GM23338 (cell line): ENCODE data around the gene DVL1. TPM values are rescaled to one million over a fixed set of nuclear protein-coding genes. Genes with fewer than 3 reads are reported as not detected.

Source experiments
- ATAC-seq: fragments of 200-7000 bp; cut with Tn5 transposase; 3 replicates; pipeline ENCODE4 v1.9.1; 2020
- DNase-seq: peaks from one replicate; pipeline ENCODE4 v3.0.0-alpha.2; 2015; ENCODE audit warnings: low spot score
- H2AFZ ChIP-seq: fragments of 200-600 bp; sonication (generic); 2 replicates; pipeline ENCODE4 v1.8.0; 2016; ENCODE audit warnings: antibody characterized with exemption, mild to moderate bottlenecking, moderate library complexity
- H3F3A ChIP-seq: fragments of 200-600 bp; sonication (generic); replicated peaks from 2 replicates; pipeline ENCODE4 v1.8.0; 2017; ENCODE audit warnings: antibody characterized with exemption, mixed run types, low read depth
- H3K27ac ChIP-seq: fragments of 200-600 bp; sonication (generic); 2 replicates; pipeline ENCODE4 v1.6.1; 2016; ENCODE audit warnings: low read depth
- H3K27me3 ChIP-seq: fragments of 200-600 bp; sonication (generic); 2 replicates; pipeline ENCODE4 v1.8.0; 2016; ENCODE audit warnings: mild to moderate bottlenecking, mixed run types, moderate library complexity; ENCODE audit not compliant: insufficient read depth
- H3K36me3 ChIP-seq: fragments of 200-600 bp; sonication (generic); 2 replicates; pipeline ENCODE4 v1.8.0; 2016; ENCODE audit warnings: mild to moderate bottlenecking; ENCODE audit not compliant: insufficient read depth
- H3K4me1 ChIP-seq: fragments of 200-600 bp; sonication (generic); 2 replicates; pipeline ENCODE4 v1.8.0; 2016; ENCODE audit warnings: mild to moderate bottlenecking, moderate library complexity; ENCODE audit not compliant: insufficient read depth
- H3K4me2 ChIP-seq: fragments of 200-600 bp; sonication (generic); 2 replicates; pipeline ENCODE4 v1.7.1; 2017; ENCODE audit warnings: mixed run types
- H3K4me3 ChIP-seq: fragments of 200-600 bp; sonication (generic); 2 replicates; pipeline ENCODE4 v1.6.1; 2016; ENCODE audit warnings: mixed run types
- H3K79me2 ChIP-seq: fragments of 200-600 bp; sonication (generic); replicated peaks from 2 replicates; pipeline ENCODE4 v1.8.0; 2017; ENCODE audit warnings: mild to moderate bottlenecking; ENCODE audit not compliant: insufficient read depth
- H3K9me2 ChIP-seq: fragments of 200-600 bp; sonication (generic); 2 replicates; pipeline ENCODE4 v1.8.0; 2017; ENCODE audit not compliant: insufficient read depth
- H4K20me1 ChIP-seq: fragments of 200-600 bp; sonication (generic); replicated peaks from 2 replicates; pipeline ENCODE4 v1.8.0; 2017; ENCODE audit warnings: mild to moderate bottlenecking; ENCODE audit not compliant: insufficient read depth
- H3K27ac Mint-ChIP-seq: 2 replicates; pipeline ENCODE4 v1.8.0; 2020; ENCODE audit warnings: inconsistent platforms, mild to moderate bottlenecking, moderate library complexity, mixed read lengths
- H3K27me3 Mint-ChIP-seq: 3 replicates; pipeline ENCODE4 v1.8.0; 2022; ENCODE audit warnings: low read depth, mild to moderate bottlenecking, moderate library complexity, mixed read lengths, inconsistent platforms; ENCODE audit not compliant: insufficient read depth, poor library complexity
- H3K36me3 Mint-ChIP-seq: 3 replicates; pipeline ENCODE4 v1.8.0; 2021; ENCODE audit warnings: low read depth, mild to moderate bottlenecking, inconsistent platforms, moderate library complexity, mixed read lengths
- H3K4me1 Mint-ChIP-seq: 3 replicates; pipeline ENCODE4 v1.8.0; 2020; ENCODE audit warnings: mild to moderate bottlenecking, inconsistent platforms, mixed read lengths
- H3K4me3 Mint-ChIP-seq: 3 replicates; pipeline ENCODE4 v1.8.0; 2021; ENCODE audit warnings: moderate library complexity, mild to moderate bottlenecking, inconsistent platforms, mixed read lengths
- H3K9me3 Mint-ChIP-seq: 3 replicates; pipeline ENCODE4 v1.8.0; 2020; ENCODE audit warnings: moderate library complexity, mild to moderate bottlenecking, inconsistent platforms, mixed read lengths
- CREB1 ChIP-seq: fragments of 250-450 bp; sonication (Bioruptor Pico); IDR thresholded peaks from 2 replicates; pipeline ENCODE4 v1.5.0; 2020; ENCODE audit warnings: low read depth, mild to moderate bottlenecking, moderate library complexity
- EZH2 ChIP-seq: fragments of 200-600 bp; sonication (generic); IDR thresholded peaks from one replicate; pipeline ENCODE4 v1.8.0; 2017; ENCODE audit warnings: antibody characterized with exemption, mild to moderate bottlenecking, low read depth; ENCODE audit not compliant: unreplicated experiment
- EZH2phosphoT487 ChIP-seq: fragments of 200-600 bp; sonication (generic); IDR thresholded peaks from one replicate; pipeline ENCODE4 v1.8.1; 2018; ENCODE audit warnings: antibody characterized with exemption; ENCODE audit not compliant: unreplicated experiment
- JUNB ChIP-seq: IDR thresholded peaks from one replicate; pipeline ENCODE4 v1.6.1; 2016; ENCODE audit warnings: antibody characterized with exemption; ENCODE audit not compliant: unreplicated experiment
- NANOG ChIP-seq: IDR thresholded peaks from 2 replicates; pipeline ENCODE4 v1.6.1; 2016; ENCODE audit warnings: antibody characterized with exemption, borderline replicate concordance
- POLR2AphosphoS5 ChIP-seq: IDR thresholded peaks from 2 replicates; pipeline ENCODE4 v1.6.1; 2016; ENCODE audit warnings: antibody characterized with exemption, low read depth
- STAT1 ChIP-seq: IDR thresholded peaks from one replicate; pipeline ENCODE4 v1.6.1; 2016; ENCODE audit warnings: antibody characterized with exemption; ENCODE audit not compliant: unreplicated experiment
- ZNF114 ChIP-seq: fragments of 250-450 bp; sonication (Bioruptor Pico); IDR thresholded peaks from 2 replicates; pipeline ENCODE4 v1.5.0; 2020; ENCODE audit warnings: mild to moderate bottlenecking, moderate library complexity
- ZNF331 ChIP-seq: fragments of 250-450 bp; sonication (Bioruptor Pico); IDR thresholded peaks from 2 replicates; pipeline ENCODE4 v1.5.0; 2020; ENCODE audit warnings: low read depth, mild to moderate bottlenecking, moderate library complexity
- polyA plus RNA-seq: library from polyadenylated mRNA; unstranded; fragments of >200 nt; fragmentation: Nextera tagmentation; extraction: Ambion mirVana; gene quantifications from 2 replicates; pipeline ENCODE4 v1.2.1, GENCODE V29; 2016
- total RNA-seq: library from RNA; depleted of rRNA; stranded (reverse); fragments of >200 nt; shearing (Covaris generic); gene quantifications from 2 replicates; pipeline ENCODE4 v1.2.3, GENCODE V29; 2014
- TF ChIP-seq, protein P1 (sequence below), 2 experiments: fragments of 200-600 bp in 1 of 2; sonication (generic) in 1 of 2; conservative IDR thresholded peaks; 2 replicates each; pipeline versions ENCODE4 v1.5.1 to v1.6.1; 2016 to 2017; ENCODE audit warnings: antibody characterized with exemption in 2 of 2, low read depth in 2 of 2, mild to moderate bottlenecking in 2 of 2, moderate library complexity in 1 of 2
- TF ChIP-seq, protein P2 (sequence below): fragments of 250-450 bp; sonication (Bioruptor Pico); IDR thresholded peaks from 2 replicates; pipeline ENCODE4 v1.5.0; 2020; ENCODE audit warnings: mild to moderate bottlenecking, moderate library complexity
- TF ChIP-seq, protein P3 (sequence below): IDR thresholded peaks from one replicate; pipeline ENCODE4 v1.6.1; 2018; ENCODE audit warnings: antibody characterized with exemption; ENCODE audit not compliant: unreplicated experiment
- TF ChIP-seq, protein P4 (sequence below): IDR thresholded peaks from 2 replicates; pipeline ENCODE4 v1.6.1; 2016; ENCODE audit warnings: antibody characterized with exemption

Gene DVL1
- total and polyA plus RNA-seq, 2 experiments from 2014 or later = 13.5 to 69.7 TPM

DNA sequence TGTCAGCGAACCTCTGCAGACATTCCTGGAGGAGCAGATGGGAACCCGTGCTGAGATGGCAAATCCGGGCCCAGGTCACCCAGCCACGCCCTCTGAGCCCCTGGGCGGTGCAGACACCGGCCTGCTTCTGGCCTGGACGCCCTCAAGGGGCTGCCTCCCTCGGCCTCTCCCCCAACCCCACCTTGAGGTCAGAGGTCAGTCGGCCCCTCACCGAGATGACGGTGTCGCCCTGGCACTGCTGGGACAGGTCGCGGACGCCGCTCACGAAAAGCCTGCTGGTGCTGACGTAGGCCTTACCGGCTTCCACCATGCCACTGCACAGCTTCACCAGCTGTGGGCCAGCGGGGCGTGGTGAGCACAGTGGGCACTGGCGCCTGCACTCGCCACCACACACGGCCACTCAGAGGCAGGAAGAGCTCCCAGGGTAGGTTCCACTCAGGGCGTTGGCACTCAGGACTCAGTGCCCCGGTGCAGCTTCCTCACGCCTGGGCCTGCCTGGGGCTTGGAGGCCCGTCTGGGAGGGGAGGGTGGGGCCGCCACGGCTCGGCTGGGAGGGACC lies 46.2 kb downstream of the DVL1 start:
- H3K4me3 ChIP-seq = no peak overlapping the region
- H3K9me2 ChIP-seq = no peaks in the 10 kb centered on the region
- no peak for ATAC-seq
- no peak overlapping the region for H2AFZ ChIP-seq
- no peak overlapping the region for H3K4me2 ChIP-seq
- DNase-seq = no peak
- no peak overlapping the region for H3K27ac Mint-ChIP-seq
- no peaks in the 10 kb centered on the region for H3F3A ChIP-seq
- peaks cover 14% of the 10 kb centered on the region for H3K27me3 Mint-ChIP-seq
- no peaks in the 10 kb centered on the region for H4K20me1 ChIP-seq
- peaks cover 20% of the 10 kb centered on the region; the same call in 2 of the 3 replicates for H3K4me1 Mint-ChIP-seq
- H3K4me1 ChIP-seq = peaks cover 7% of the 10 kb centered on the region; the same call in 1 of the 2 replicates
- TF ChIP-seq, protein P1, sequence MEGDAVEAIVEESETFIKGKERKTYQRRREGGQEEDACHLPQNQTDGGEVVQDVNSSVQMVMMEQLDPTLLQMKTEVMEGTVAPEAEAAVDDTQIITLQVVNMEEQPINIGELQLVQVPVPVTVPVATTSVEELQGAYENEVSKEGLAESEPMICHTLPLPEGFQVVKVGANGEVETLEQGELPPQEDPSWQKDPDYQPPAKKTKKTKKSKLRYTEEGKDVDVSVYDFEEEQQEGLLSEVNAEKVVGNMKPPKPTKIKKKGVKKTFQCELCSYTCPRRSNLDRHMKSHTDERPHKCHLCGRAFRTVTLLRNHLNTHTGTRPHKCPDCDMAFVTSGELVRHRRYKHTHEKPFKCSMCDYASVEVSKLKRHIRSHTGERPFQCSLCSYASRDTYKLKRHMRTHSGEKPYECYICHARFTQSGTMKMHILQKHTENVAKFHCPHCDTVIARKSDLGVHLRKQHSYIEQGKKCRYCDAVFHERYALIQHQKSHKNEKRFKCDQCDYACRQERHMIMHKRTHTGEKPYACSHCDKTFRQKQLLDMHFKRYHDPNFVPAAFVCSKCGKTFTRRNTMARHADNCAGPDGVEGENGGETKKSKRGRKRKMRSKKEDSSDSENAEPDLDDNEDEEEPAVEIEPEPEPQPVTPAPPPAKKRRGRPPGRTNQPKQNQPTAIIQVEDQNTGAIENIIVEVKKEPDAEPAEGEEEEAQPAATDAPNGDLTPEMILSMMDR (conservative IDR thresholded peaks at IDR 0.05; ENCODE audit: low read depth in 2 of 2) = no peak
- TF ChIP-seq POLR2AphosphoS5 (no peak), EZH2 (no peak), EZH2phosphoT487 (no peak), NANOG (no peak), STAT1 (no peak), ZNF331 (CRISPR knock-in tag) (no peak), CREB1 (CRISPR knock-in tag) (no peak), JUNB (no peak), ZNF114 (CRISPR knock-in tag) (no peak)
- TF ChIP-seq, protein P2, sequence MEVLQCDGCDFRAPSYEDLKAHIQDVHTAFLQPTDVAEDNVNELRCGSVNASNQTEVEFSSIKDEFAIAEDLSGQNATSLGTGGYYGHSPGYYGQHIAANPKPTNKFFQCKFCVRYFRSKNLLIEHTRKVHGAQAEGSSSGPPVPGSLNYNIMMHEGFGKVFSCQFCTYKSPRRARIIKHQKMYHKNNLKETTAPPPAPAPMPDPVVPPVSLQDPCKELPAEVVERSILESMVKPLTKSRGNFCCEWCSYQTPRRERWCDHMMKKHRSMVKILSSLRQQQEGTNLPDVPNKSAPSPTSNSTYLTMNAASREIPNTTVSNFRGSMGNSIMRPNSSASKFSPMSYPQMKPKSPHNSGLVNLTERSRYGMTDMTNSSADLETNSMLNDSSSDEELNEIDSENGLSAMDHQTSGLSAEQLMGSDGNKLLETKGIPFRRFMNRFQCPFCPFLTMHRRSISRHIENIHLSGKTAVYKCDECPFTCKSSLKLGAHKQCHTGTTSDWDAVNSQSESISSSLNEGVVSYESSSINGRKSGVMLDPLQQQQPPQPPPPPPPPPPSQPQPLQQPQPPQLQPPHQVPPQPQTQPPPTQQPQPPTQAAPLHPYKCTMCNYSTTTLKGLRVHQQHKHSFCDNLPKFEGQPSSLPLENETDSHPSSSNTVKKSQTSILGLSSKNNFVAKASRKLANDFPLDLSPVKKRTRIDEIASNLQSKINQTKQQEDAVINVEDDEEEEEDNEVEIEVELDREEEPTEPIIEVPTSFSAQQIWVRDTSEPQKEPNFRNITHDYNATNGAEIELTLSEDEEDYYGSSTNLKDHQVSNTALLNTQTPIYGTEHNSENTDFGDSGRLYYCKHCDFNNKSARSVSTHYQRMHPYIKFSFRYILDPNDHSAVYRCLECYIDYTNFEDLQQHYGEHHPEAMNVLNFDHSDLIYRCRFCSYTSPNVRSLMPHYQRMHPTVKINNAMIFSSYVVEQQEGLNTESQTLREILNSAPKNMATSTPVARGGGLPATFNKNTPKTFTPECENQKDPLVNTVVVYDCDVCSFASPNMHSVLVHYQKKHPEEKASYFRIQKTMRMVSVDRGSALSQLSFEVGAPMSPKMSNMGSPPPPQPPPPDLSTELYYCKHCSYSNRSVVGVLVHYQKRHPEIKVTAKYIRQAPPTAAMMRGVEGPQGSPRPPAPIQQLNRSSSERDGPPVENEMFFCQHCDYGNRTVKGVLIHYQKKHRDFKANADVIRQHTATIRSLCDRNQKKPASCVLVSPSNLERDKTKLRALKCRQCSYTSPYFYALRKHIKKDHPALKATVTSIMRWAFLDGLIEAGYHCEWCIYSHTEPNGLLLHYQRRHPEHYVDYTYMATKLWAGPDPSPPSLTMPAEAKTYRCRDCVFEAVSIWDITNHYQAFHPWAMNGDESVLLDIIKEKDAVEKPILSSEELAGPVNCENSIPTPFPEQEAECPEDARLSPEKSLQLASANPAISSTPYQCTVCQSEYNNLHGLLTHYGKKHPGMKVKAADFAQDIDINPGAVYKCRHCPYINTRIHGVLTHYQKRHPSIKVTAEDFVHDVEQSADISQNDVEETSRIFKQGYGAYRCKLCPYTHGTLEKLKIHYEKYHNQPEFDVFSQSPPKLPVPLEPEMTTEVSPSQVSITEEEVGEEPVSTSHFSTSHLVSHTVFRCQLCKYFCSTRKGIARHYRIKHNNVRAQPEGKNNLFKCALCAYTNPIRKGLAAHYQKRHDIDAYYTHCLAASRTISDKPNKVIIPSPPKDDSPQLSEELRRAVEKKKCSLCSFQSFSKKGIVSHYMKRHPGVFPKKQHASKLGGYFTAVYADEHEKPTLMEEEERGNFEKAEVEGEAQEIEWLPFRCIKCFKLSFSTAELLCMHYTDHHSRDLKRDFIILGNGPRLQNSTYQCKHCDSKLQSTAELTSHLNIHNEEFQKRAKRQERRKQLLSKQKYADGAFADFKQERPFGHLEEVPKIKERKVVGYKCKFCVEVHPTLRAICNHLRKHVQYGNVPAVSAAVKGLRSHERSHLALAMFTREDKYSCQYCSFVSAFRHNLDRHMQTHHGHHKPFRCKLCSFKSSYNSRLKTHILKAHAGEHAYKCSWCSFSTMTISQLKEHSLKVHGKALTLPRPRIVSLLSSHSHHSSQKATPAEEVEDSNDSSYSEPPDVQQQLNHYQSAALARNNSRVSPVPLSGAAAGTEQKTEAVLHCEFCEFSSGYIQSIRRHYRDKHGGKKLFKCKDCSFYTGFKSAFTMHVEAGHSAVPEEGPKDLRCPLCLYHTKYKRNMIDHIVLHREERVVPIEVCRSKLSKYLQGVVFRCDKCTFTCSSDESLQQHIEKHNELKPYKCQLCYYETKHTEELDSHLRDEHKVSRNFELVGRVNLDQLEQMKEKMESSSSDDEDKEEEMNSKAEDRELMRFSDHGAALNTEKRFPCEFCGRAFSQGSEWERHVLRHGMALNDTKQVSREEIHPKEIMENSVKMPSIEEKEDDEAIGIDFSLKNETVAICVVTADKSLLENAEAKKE (CRISPR knock-in tag) = no peak
- TF ChIP-seq, protein P3, sequence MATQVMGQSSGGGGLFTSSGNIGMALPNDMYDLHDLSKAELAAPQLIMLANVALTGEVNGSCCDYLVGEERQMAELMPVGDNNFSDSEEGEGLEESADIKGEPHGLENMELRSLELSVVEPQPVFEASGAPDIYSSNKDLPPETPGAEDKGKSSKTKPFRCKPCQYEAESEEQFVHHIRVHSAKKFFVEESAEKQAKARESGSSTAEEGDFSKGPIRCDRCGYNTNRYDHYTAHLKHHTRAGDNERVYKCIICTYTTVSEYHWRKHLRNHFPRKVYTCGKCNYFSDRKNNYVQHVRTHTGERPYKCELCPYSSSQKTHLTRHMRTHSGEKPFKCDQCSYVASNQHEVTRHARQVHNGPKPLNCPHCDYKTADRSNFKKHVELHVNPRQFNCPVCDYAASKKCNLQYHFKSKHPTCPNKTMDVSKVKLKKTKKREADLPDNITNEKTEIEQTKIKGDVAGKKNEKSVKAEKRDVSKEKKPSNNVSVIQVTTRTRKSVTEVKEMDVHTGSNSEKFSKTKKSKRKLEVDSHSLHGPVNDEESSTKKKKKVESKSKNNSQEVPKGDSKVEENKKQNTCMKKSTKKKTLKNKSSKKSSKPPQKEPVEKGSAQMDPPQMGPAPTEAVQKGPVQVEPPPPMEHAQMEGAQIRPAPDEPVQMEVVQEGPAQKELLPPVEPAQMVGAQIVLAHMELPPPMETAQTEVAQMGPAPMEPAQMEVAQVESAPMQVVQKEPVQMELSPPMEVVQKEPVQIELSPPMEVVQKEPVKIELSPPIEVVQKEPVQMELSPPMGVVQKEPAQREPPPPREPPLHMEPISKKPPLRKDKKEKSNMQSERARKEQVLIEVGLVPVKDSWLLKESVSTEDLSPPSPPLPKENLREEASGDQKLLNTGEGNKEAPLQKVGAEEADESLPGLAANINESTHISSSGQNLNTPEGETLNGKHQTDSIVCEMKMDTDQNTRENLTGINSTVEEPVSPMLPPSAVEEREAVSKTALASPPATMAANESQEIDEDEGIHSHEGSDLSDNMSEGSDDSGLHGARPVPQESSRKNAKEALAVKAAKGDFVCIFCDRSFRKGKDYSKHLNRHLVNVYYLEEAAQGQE = no peak
- TF ChIP-seq, protein P4, sequence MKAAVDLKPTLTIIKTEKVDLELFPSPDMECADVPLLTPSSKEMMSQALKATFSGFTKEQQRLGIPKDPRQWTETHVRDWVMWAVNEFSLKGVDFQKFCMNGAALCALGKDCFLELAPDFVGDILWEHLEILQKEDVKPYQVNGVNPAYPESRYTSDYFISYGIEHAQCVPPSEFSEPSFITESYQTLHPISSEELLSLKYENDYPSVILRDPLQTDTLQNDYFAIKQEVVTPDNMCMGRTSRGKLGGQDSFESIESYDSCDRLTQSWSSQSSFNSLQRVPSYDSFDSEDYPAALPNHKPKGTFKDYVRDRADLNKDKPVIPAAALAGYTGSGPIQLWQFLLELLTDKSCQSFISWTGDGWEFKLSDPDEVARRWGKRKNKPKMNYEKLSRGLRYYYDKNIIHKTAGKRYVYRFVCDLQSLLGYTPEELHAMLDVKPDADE = no peak
- no peaks in the 10 kb centered on the region; the same call in 2 of the 3 replicates for H3K36me3 Mint-ChIP-seq
- H3K27ac ChIP-seq = no peak overlapping the region
- H3K36me3 ChIP-seq = no peaks in the 10 kb centered on the region
- H3K79me2 ChIP-seq = peaks cover 5% of the 10 kb centered on the region; the same call in 1 of the 2 replicates
- H3K9me3 Mint-ChIP-seq = no peaks in the 10 kb centered on the region
- H3K27me3 ChIP-seq = no peaks in the 10 kb centered on the region
- no peak overlapping the region for H3K4me3 Mint-ChIP-seq
